Neural crest cell (in vitro differentiated cells): Measurements from ENCODE around the gene CLTCL1. TPM values are rescaled to one million over a fixed set of nuclear protein-coding genes. Genes with fewer than 3 reads are reported as not detected.

Experiments used
- DNase-seq: peaks from one replicate; pipeline ENCODE4 v3.0.0; 2021; ENCODE audit warnings: low read depth, mixed read lengths, low spot score
- H3K27ac Mint-ChIP-seq: one replicate; pipeline ENCODE4 v1.8.0; 2021; ENCODE audit warnings: mild to moderate bottlenecking, mixed read lengths; ENCODE audit not compliant: unreplicated experiment
- H3K27me3 Mint-ChIP-seq: 2 replicates; pipeline ENCODE4 v1.8.0; 2021; ENCODE audit warnings: low read depth, mild to moderate bottlenecking, mixed read lengths
- H3K36me3 Mint-ChIP-seq: 2 replicates; pipeline ENCODE4 v1.8.0; 2021; ENCODE audit warnings: low read depth, mild to moderate bottlenecking, mixed read lengths
- H3K4me1 Mint-ChIP-seq: 2 replicates; pipeline ENCODE4 v1.8.0; 2021; ENCODE audit warnings: mixed read lengths
- H3K4me3 Mint-ChIP-seq: one replicate; pipeline ENCODE4 v1.8.0; 2021; ENCODE audit warnings: mild to moderate bottlenecking, mixed read lengths
- H3K9me3 Mint-ChIP-seq: 2 replicates; pipeline ENCODE4 v1.8.0; 2021; ENCODE audit warnings: mixed read lengths
- CTCF ChIP-seq: fragments of 200-600 bp; sonication (generic); conservative IDR thresholded peaks from 2 replicates; pipeline ENCODE4 v1.5.0; 2021; ENCODE audit warnings: antibody characterized with exemption, mild to moderate bottlenecking
- total RNA-seq: library from RNA; stranded (reverse); gene quantifications from 2 replicates; pipeline ENCODE4 v1.2.1, GENCODE V29; 2021

The CLTCL1 gene
- total RNA-seq, 1 donor from 2014 or later: 7.2 TPM

GRCh38 chr22:19213442-19214077 lies 78.0 kb downstream of the CLTCL1 start:
- Mint-ChIP-seq H3K4me3 (no peak overlapping the region), H3K36me3 (no peaks in the 10 kb centered on the region), H3K27ac (no peak overlapping the region), H3K4me1 (peaks cover 5% of the 10 kb centered on the region), H3K9me3 (no peaks in the 10 kb centered on the region), H3K27me3 (no peaks in the 10 kb centered on the region)
- no peak for TF ChIP-seq CTCF
- DNase-seq: no peak

- no peaks in the 10 kb centered on the region for H3K27me3 Mint-ChIP-seq
- no peak overlapping the region for H3K4me3 Mint-ChIP-seq
- H3K27ac Mint-ChIP-seq: no peak overlapping the region
- peaks cover 3% of the 10 kb centered on the region for H3K4me1 Mint-ChIP-seq
- no peaks in the 10 kb centered on the region for H3K9me3 Mint-ChIP-seq
- TF ChIP-seq CTCF: no peak
- no peaks in the 10 kb centered on the region for H3K36me3 Mint-ChIP-seq
- DNase-seq: no peak
Measured at GRCh38 chr22:19213001-19213400, 78.5 kb downstream of the CLTCL1 start.

- Mint-ChIP-seq H3K27me3 (no peaks in the 10 kb centered on the region), H3K27ac (no peak overlapping the region), H3K4me1 (no peaks in the 10 kb centered on the region), H3K36me3 (no peaks in the 10 kb centered on the region), H3K4me3 (no peak overlapping the region), H3K9me3 (no peaks in the 10 kb centered on the region)
- no peak for DNase-seq
- TF ChIP-seq CTCF: no peak
Measured at GRCh38 chr22:19212302-19212870, 79.1 kb downstream of the CLTCL1 start.

GRCh38 chr22:19210188-19210587 lies 81.3 kb downstream of the CLTCL1 start:
- H3K27ac Mint-ChIP-seq: no peak overlapping the region
- no peak for TF ChIP-seq CTCF
- no peaks in the 10 kb centered on the region for H3K4me1 Mint-ChIP-seq
- no peaks in the 10 kb centered on the region for H3K36me3 Mint-ChIP-seq
- H3K9me3 Mint-ChIP-seq: no peaks in the 10 kb centered on the region
- DNase-seq: no peak
- H3K4me3 Mint-ChIP-seq: no peak overlapping the region
- no peaks in the 10 kb centered on the region for H3K27me3 Mint-ChIP-seq

- Mint-ChIP-seq H3K9me3 (no peaks in the 10 kb centered on the region), H3K27ac (no peak overlapping the region), H3K4me3 (no peak overlapping the region), H3K4me1 (no peaks in the 10 kb centered on the region), H3K27me3 (no peaks in the 10 kb centered on the region), H3K36me3 (no peaks in the 10 kb centered on the region)
- TF ChIP-seq CTCF: no peak
- no peak for DNase-seq
Measured at GRCh38 chr22:19208287-19208847, 83.2 kb downstream of the CLTCL1 start.
